Activated CD4-positive, alpha-beta T cell treated with anti-CD3 and anti-CD28 coated beads for 1 hour (primary cell): ENCODE data around the gene RAB4B.
A peak's percentile ranks its signal among the peaks of the same experiment; 100 is the strongest.
"Not testable (repeated sequence)": the region's sequence is repeated elsewhere in the genome, so short reads cannot be mapped to it uniquely, and the experiment has no call there.

Experiments
- DNase-seq: peaks from one replicate; pipeline ENCODE4 v3.0.0-alpha.2; 2020

The RAB4B gene

GRCh38 chr19:40750874-40751537 lies 27.0 kb upstream of the RAB4B start, which contains the start of gene SNRPA:
SNRPA (plus strand) TSS chr19:40751203; CDS start chr19:40751409, 206 bp downstream.
- DNase-seq: peak; percentile 92

- no peak for DNase-seq
Measured at GRCh38 chr19:40752257-40752781, 25.7 kb upstream of the RAB4B start.

- DNase-seq: no peak
Measured at GRCh38 chr19:40754611-40755247, 23.3 kb upstream of the RAB4B start.

- DNase-seq: no peak
Measured at GRCh38 chr19:40755248-40755624, 22.8 kb upstream of the RAB4B start.

- DNase-seq: no peak
Measured at GRCh38 chr19:40755791-40756190, 22.3 kb upstream of the RAB4B start.

GRCh38 chr19:40756502-40757110 lies 21.4 kb upstream of the RAB4B start:
- no peak for DNase-seq

GRCh38 chr19:40758491-40758890 lies 19.6 kb upstream of the RAB4B start:
- DNase-seq: no peak

GRCh38 chr19:40759352-40759751 lies 18.7 kb upstream of the RAB4B start:
- DNase-seq: no peak

- DNase-seq: no peak
Measured at GRCh38 chr19:40762754-40763470, 15.1 kb upstream of the RAB4B start.

- DNase-seq: no peak
Measured at GRCh38 chr19:40763526-40763925, 14.5 kb upstream of the RAB4B start.

- DNase-seq: no peak
Measured at GRCh38 chr19:40763963-40764362, 14.1 kb upstream of the RAB4B start.

GRCh38 chr19:40766385-40766784 lies 11.7 kb upstream of the RAB4B start:
- not testable (repeated sequence) for DNase-seq

- DNase-seq: no peak
Measured at GRCh38 chr19:40768869-40769268, 9.2 kb upstream of the RAB4B start.

- not testable (repeated sequence) for DNase-seq
Measured at GRCh38 chr19:40771101-40771862, 6.8 kb upstream of the RAB4B start.

- no peak for DNase-seq
Measured at GRCh38 chr19:40774916-40775631, 3.0 kb upstream of the RAB4B start, which contains the start of gene MIA. MIA (plus strand) TSS chr19:40775521; CDS start chr19:40775543, 22 bp downstream.

GRCh38 chr19:40775632-40776022 lies 2.4 kb upstream of the RAB4B start:
- DNase-seq: no peak

- no peak for DNase-seq
Measured at GRCh38 chr19:40776364-40776763, 1.7 kb upstream of the RAB4B start.

- DNase-seq: peak; percentile 80
Measured at GRCh38 chr19:40776932-40777644, 959 bp upstream of the RAB4B start.

GRCh38 chr19:40777645-40777936 lies 456 bp upstream of the RAB4B start:
- no peak for DNase-seq

GRCh38 chr19:40778706-40779284 lies 748 bp downstream of the RAB4B start:
- DNase-seq: no peak

GRCh38 chr19:40780582-40780981 lies 2.5 kb downstream of the RAB4B start:
- no peak for DNase-seq
